Measurements from ENCODE around the gene VWF. TPM values are rescaled to one million over a fixed set of nuclear protein-coding genes. Genes with fewer than 3 reads are reported as not detected.

The VWF gene
- total and polyA plus RNA-seq, 10 of the 15 experiments (the other 5 are each of a cell fraction or from before 2014, with no cell fraction given): 0.08 to 0.23 TPM; not detected in 8

GRCh38 chr12:6076346-6076745 is 48.1 kb downstream of the VWF start (continued):
- TF ChIP-seq ZBTB4 (CRISPR knock-in tag; IDR thresholded peaks at IDR 0.05): no peak
- no peak for TF ChIP-seq YY1 (IDR thresholded peaks at IDR 0.05; ENCODE audit: low read depth, low read length)
- no peak for TF ChIP-seq NFYA (IDR thresholded peaks at IDR 0.05; ENCODE audit: borderline replicate concordance, low read depth, low read length)
- no peak for TF ChIP-seq SRF (IDR thresholded peaks at IDR 0.05; ENCODE audit: low read depth in 2 of 2, low read length in 2 of 2)
- no peak for TF ChIP-seq CREB1 (IDR thresholded peaks at IDR 0.05; ENCODE audit: low read depth)
- TF ChIP-seq ESRRA (IDR thresholded peaks at IDR 0.05; ENCODE audit: low read length): no peak
- no peak for TF ChIP-seq RUNX3 (IDR thresholded peaks at IDR 0.05; ENCODE audit: low read length)
- TF ChIP-seq RAD51 (IDR thresholded peaks at IDR 0.05): no peak
- TF ChIP-seq RELB (IDR thresholded peaks at IDR 0.05; ENCODE audit: low read depth): no peak
- TF ChIP-seq CUX1 (IDR thresholded peaks at IDR 0.05; ENCODE audit: insufficient replicate concordance, low read depth, low read length): no peak
- TF ChIP-seq SP1 (IDR thresholded peaks at IDR 0.05; ENCODE audit: low read depth, low read length): no peak
- TF ChIP-seq BMI1 (IDR thresholded peaks at IDR 0.05; ENCODE audit: borderline replicate concordance): no peak
